HepG2 (cell line): ENCODE data around the gene YEATS2. TPM values are rescaled to one million over a fixed set of nuclear protein-coding genes. Genes with fewer than 3 reads are reported as not detected.

Experiments
- CEBPG ChIP-seq: IDR thresholded peaks from 2 replicates; pipeline ENCODE4 v1.6.1; 2016
- FOXC1 ChIP-seq: sonication (generic); formaldehyde crosslinking; IDR thresholded peaks from 2 replicates; pipeline ENCODE4 v1.8.0; 2022; ENCODE audit warnings: mild to moderate bottlenecking, missing genetic modification reagents, borderline replicate concordance
- HCFC1 ChIP-seq: fragments of 150-350 bp; IDR thresholded peaks from 2 replicates; pipeline ENCODE4 v1.6.1; 2014; ENCODE audit warnings: low read depth, low read length
- HMGA1 ChIP-seq: sonication (generic); formaldehyde crosslinking; conservative IDR thresholded peaks from 2 replicates; pipeline ENCODE4 v1.4.0; 2020; ENCODE audit warnings: missing genetic modification reagents
- KDM2A ChIP-seq: sonication (generic); formaldehyde crosslinking; IDR thresholded peaks from 2 replicates; pipeline ENCODE4 v1.4.0; 2020; ENCODE audit warnings: low read depth, missing genetic modification reagents, borderline replicate concordance
- MXI1 ChIP-seq: IDR thresholded peaks from 3 replicates; pipeline ENCODE4 v1.6.1; 2012; ENCODE audit warnings: low read depth, low read length, inconsistent platforms, borderline replicate concordance
- PITX1 ChIP-seq: sonication (generic); formaldehyde crosslinking; IDR thresholded peaks from 2 replicates; pipeline ENCODE4 v1.5.1; 2020; ENCODE audit warnings: mild to moderate bottlenecking, missing genetic modification reagents
- SMAD1 ChIP-seq: sonication (generic); formaldehyde crosslinking; IDR thresholded peaks from 2 replicates; pipeline ENCODE4 v1.4.0; 2020; ENCODE audit warnings: missing genetic modification reagents, low read depth, mild to moderate bottlenecking, borderline replicate concordance
- SRSF1 ChIP-seq: fragments of 200-400 bp; formaldehyde crosslinking; optimal IDR thresholded peaks from 2 replicates; pipeline ENCODE3; 2017; ENCODE audit warnings: mild to moderate bottlenecking, low read depth, low read length, moderate library complexity
- STAT5B ChIP-seq: sonication (generic); formaldehyde crosslinking; IDR thresholded peaks from 2 replicates; pipeline ENCODE4 v1.4.0; 2020; ENCODE audit warnings: missing genetic modification reagents
- TCF12 ChIP-seq, 2 experiments: fragments of 450-650 bp in 1 of 2; sonication (generic) in 1 of 2; formaldehyde crosslinking in 1 of 2; IDR thresholded peaks; 2 replicates each; pipeline versions ENCODE4 v1.6.1 to v1.8.0; 2017 to 2022; ENCODE audit warnings: antibody characterized with exemption in 1 of 2, mild to moderate bottlenecking in 1 of 2, missing genetic modification reagents in 1 of 2, moderate library complexity in 1 of 2
- THAP11 ChIP-seq: IDR thresholded peaks from 2 replicates; pipeline ENCODE4 v1.6.1; 2016; ENCODE audit warnings: missing biosample characterization, missing genetic modification reagents
- ZBTB44 ChIP-seq: sonication (generic); formaldehyde crosslinking; IDR thresholded peaks from 2 replicates; pipeline ENCODE4 v1.4.0; 2020; ENCODE audit warnings: missing genetic modification reagents
- ZFAT ChIP-seq: sonication (generic); formaldehyde crosslinking; conservative IDR thresholded peaks from 2 replicates; pipeline ENCODE4 v1.8.1; 2023; ENCODE audit warnings: missing genetic modification reagents, inconsistent platforms
- ZFP1 ChIP-seq: IDR thresholded peaks from 2 replicates; pipeline ENCODE4 v1.6.1; 2016
- ZFP37 ChIP-seq: sonication (generic); formaldehyde crosslinking; IDR thresholded peaks from 2 replicates; pipeline ENCODE4 v1.4.0; 2020; ENCODE audit warnings: missing genetic modification reagents, borderline replicate concordance
- ZFP41 ChIP-seq: sonication (generic); formaldehyde crosslinking; IDR thresholded peaks from 2 replicates; pipeline ENCODE4 v1.4.0; 2020; ENCODE audit warnings: mild to moderate bottlenecking, missing genetic modification reagents, borderline replicate concordance
- ZGPAT ChIP-seq: IDR thresholded peaks from 2 replicates; pipeline ENCODE4 v1.6.1; 2016; ENCODE audit warnings: mild to moderate bottlenecking
- ZNF274 ChIP-seq: sonication (generic); formaldehyde crosslinking; IDR thresholded peaks from 2 replicates; pipeline ENCODE4 v1.5.1; 2020; ENCODE audit warnings: mild to moderate bottlenecking, missing genetic modification reagents
- ZNF280B ChIP-seq: sonication (generic); formaldehyde crosslinking; IDR thresholded peaks from 2 replicates; pipeline ENCODE4 v1.5.0; 2020; ENCODE audit warnings: missing genetic modification reagents, mild to moderate bottlenecking, borderline replicate concordance
- ZNF337 ChIP-seq: sonication (generic); formaldehyde crosslinking; IDR thresholded peaks from 2 replicates; pipeline ENCODE4 v1.5.1; 2020; ENCODE audit warnings: missing genetic modification reagents, low read depth, mild to moderate bottlenecking, borderline replicate concordance
- ZNF724P ChIP-seq: sonication (generic); formaldehyde crosslinking; IDR thresholded peaks from 2 replicates; pipeline ENCODE4 v1.8.0; 2022; ENCODE audit warnings: missing genetic modification reagents, borderline replicate concordance
- ZNF841 ChIP-seq: sonication (generic); formaldehyde crosslinking; IDR thresholded peaks from 2 replicates; pipeline ENCODE4 v1.8.1; 2023; ENCODE audit warnings: missing genetic modification reagents, borderline replicate concordance
- polyA plus RNA-seq, 8 experiments: library from polyadenylated mRNA; depleted of rRNA in 3 of 8; stranded (reverse) in 7 of 8; unstranded in 1 of 8; fragments of >200 nt; fragmentation: Illumina TruSeq in 4 of 8; extraction: Trizol in 4 of 8; gene quantifications; 2 replicates each; pipeline versions ENCODE4 v1.2.1 to v1.2.3, GENCODE V29; 2011 to 2016; ENCODE audit warnings: low read depth in 4 of 8, missing spikeins in 1 of 8, mixed read lengths in 1 of 8; ENCODE audit not compliant: insufficient read depth in 1 of 8
- total RNA-seq, 5 experiments: library from RNA; depleted of rRNA; stranded (reverse); fragments of >200 nt; fragmentation: Illumina TruSeq; extraction: Trizol; gene quantifications; 2 replicates each; pipeline ENCODE4 v1.2.3, GENCODE V29; 2016; ENCODE audit warnings: low read depth in 1 of 5

The YEATS2 gene
- total and polyA plus RNA-seq, 2 of the 13 experiments (the other 11 are each of a cell fraction or from before 2014, with no cell fraction given) = 18.6 to 33.7 TPM

- TF ChIP-seq ZFP37 (no peak), FOXC1 (CRISPR knock-in tag) (no peak), ZNF274 (CRISPR knock-in tag) (no peak), TCF12 (IDR thresholded peaks at IDR 0.05) (no peak), TCF12 (CRISPR knock-in tag; IDR thresholded peaks at IDR 0.05) (no peak), ZNF280B (CRISPR knock-in tag) (no peak), ZFAT (no peak), ZNF337 (no peak), HCFC1 (no peak), ZNF841 (no peak), ZGPAT (CRISPR knock-in tag) (peak; percentile 54; the same call in 1 of the 2 replicates), ZNF724P (no peak), ZFP1 (CRISPR knock-in tag) (no peak), CEBPG (CRISPR knock-in tag) (peak; percentile 46), HMGA1 (CRISPR knock-in tag) (no peak), THAP11 (peak; percentile 40; the same call in 1 of the 2 replicates), ZBTB44 (CRISPR knock-in tag) (no peak), PITX1 (CRISPR knock-in tag) (no peak), ZFP41 (no peak), MXI1 (peak; percentile 20; the same call in 1 of the 3 replicates), SMAD1 (no peak), STAT5B (no peak), SRSF1 (no peak), KDM2A (CRISPR knock-in tag) (no peak)
Observed at GRCh38 chr3:183745300-183746098, 47.9 kb downstream of the YEATS2 start (continued).
